Measurements from ENCODE around the gene ERC1. TPM values are rescaled to one million over a fixed set of nuclear protein-coding genes. Genes with fewer than 3 reads are reported as not detected.

The ERC1 gene
- total RNA-seq, 1 experiment from 2014 or later = 12.3 TPM

GRCh38 chr12:1174659-1175058, 183.6 kb downstream of the ERC1 start:
- ATAC-seq (no peak), DNase-seq (no peak)
- H3K4me1 ChIP-seq (ENCODE audit: insufficient read depth, low read length) = peaks cover 6% of the 10 kb centered on the region; the same call in 1 of the 2 replicates
- H3K27ac ChIP-seq (ENCODE audit: low read length) = no peak overlapping the region
- TF ChIP-seq EZH2phosphoT487 (IDR thresholded peaks at IDR 0.05; ENCODE audit: borderline replicate concordance, low read length) (no peak), EZH2 (IDR thresholded peaks at IDR 0.05; ENCODE audit: low read length, unreplicated experiment) (no peak)
- TF ChIP-seq, protein P1, sequence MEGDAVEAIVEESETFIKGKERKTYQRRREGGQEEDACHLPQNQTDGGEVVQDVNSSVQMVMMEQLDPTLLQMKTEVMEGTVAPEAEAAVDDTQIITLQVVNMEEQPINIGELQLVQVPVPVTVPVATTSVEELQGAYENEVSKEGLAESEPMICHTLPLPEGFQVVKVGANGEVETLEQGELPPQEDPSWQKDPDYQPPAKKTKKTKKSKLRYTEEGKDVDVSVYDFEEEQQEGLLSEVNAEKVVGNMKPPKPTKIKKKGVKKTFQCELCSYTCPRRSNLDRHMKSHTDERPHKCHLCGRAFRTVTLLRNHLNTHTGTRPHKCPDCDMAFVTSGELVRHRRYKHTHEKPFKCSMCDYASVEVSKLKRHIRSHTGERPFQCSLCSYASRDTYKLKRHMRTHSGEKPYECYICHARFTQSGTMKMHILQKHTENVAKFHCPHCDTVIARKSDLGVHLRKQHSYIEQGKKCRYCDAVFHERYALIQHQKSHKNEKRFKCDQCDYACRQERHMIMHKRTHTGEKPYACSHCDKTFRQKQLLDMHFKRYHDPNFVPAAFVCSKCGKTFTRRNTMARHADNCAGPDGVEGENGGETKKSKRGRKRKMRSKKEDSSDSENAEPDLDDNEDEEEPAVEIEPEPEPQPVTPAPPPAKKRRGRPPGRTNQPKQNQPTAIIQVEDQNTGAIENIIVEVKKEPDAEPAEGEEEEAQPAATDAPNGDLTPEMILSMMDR (conservative IDR thresholded peaks at IDR 0.05; ENCODE audit: low read depth, low read length) = no peak
- no peak overlapping the region for H2AFZ ChIP-seq (ENCODE audit: low read length)
- no peaks in the 10 kb centered on the region for H3K9me3 ChIP-seq (ENCODE audit: low read length)
- H3K79me2 ChIP-seq (ENCODE audit: low read length) = no peaks in the 10 kb centered on the region
- ChIA-PET CTCF (no interaction called here), POLR2A (ENCODE audit: unreplicated experiment) (no interaction called here)
- intact Hi-C loops (cut with micrococcal nuclease) = no loop called here
- no TSS peak for BruUV-seq (replicated peaks)
- H4K20me1 ChIP-seq (ENCODE audit: low read length) = no peaks in the 10 kb centered on the region
- H3K27me3 ChIP-seq (ENCODE audit: low read length) = no peaks in the 10 kb centered on the region
- no peaks in the 10 kb centered on the region for H3F3A ChIP-seq (ENCODE audit: low read length, unreplicated experiment)
- H3K4me3 ChIP-seq (ENCODE audit: low read length) = no peak overlapping the region
- no peak overlapping the region for H3K4me2 ChIP-seq (ENCODE audit: low read length)
- no peaks in the 10 kb centered on the region for H3K9me2 ChIP-seq (replicated peaks; ENCODE audit: low read length)
- no peak overlapping the region for H3K9ac ChIP-seq (ENCODE audit: low read length)
- no peaks in the 10 kb centered on the region for H3K36me3 ChIP-seq (ENCODE audit: low read depth, low read length)

DNA sequence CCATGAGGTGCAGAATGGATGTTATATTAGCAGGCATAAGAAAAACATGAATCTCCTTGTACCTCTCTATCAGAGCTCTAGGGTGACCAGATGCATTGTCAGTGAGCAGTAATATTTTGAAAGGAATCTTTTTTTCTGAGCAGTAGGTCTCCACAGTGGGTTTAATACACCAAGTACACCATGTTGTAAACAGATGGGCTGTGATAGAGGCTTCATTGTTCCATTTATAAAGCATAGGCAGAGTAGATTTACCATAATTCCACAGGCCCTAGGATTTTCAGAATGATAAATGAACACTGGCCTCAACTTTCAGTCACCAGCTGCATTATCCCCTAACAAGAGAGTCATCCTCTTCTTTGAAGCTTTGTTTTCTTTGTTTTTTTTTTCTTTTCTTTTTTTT, 185.2 kb downstream of the ERC1 start:
- intact Hi-C loops (cut with micrococcal nuclease) = no loop called here
- no peaks in the 10 kb centered on the region for H3K79me2 ChIP-seq (ENCODE audit: low read length)
- no peaks in the 10 kb centered on the region for H4K20me1 ChIP-seq (ENCODE audit: low read length)
- TF ChIP-seq EZH2 (IDR thresholded peaks at IDR 0.05; ENCODE audit: low read length, unreplicated experiment) (no peak), EZH2phosphoT487 (IDR thresholded peaks at IDR 0.05; ENCODE audit: borderline replicate concordance, low read length) (no peak)
- TF ChIP-seq, protein P1 (conservative IDR thresholded peaks at IDR 0.05; ENCODE audit: low read depth, low read length) = no peak
- BruUV-seq (replicated peaks) = no TSS peak
- peaks cover 8% of the 10 kb centered on the region; the same call in 1 of the 2 replicates for H3K4me1 ChIP-seq (ENCODE audit: insufficient read depth, low read length)
- no peaks in the 10 kb centered on the region for H3K36me3 ChIP-seq (ENCODE audit: low read depth, low read length)
- H2AFZ ChIP-seq (ENCODE audit: low read length) = no peak overlapping the region
- H3F3A ChIP-seq (ENCODE audit: low read length, unreplicated experiment) = no peaks in the 10 kb centered on the region
- DNase-seq = no peak
- POLR2A ChIA-PET (ENCODE audit: unreplicated experiment) = no interaction called here
- ATAC-seq = no peak
- CTCF ChIA-PET = no interaction called here
- no peaks in the 10 kb centered on the region for H3K27me3 ChIP-seq (ENCODE audit: low read length)
- no peak overlapping the region for H3K4me3 ChIP-seq (ENCODE audit: low read length)
- no peaks in the 10 kb centered on the region for H3K9me3 ChIP-seq (ENCODE audit: low read length)
- no peak overlapping the region for H3K27ac ChIP-seq (ENCODE audit: low read length)
- H3K9me2 ChIP-seq (replicated peaks; ENCODE audit: low read length) = no peaks in the 10 kb centered on the region
- no peak overlapping the region for H3K4me2 ChIP-seq (ENCODE audit: low read length)
- no peak overlapping the region for H3K9ac ChIP-seq (ENCODE audit: low read length)

- no peak overlapping the region for H3K4me2 ChIP-seq (ENCODE audit: low read length)
- no peaks in the 10 kb centered on the region for H3K79me2 ChIP-seq (ENCODE audit: low read length)
- no peaks in the 10 kb centered on the region for H4K20me1 ChIP-seq (ENCODE audit: low read length)
- POLR2A ChIA-PET (ENCODE audit: unreplicated experiment) = no interaction called here
- no peaks in the 10 kb centered on the region for H3F3A ChIP-seq (ENCODE audit: low read length, unreplicated experiment)
- H3K9ac ChIP-seq (ENCODE audit: low read length) = no peak overlapping the region
- no peaks in the 10 kb centered on the region for H3K9me3 ChIP-seq (ENCODE audit: low read length)
- H3K9me2 ChIP-seq (replicated peaks; ENCODE audit: low read length) = no peaks in the 10 kb centered on the region
- H3K27me3 ChIP-seq (ENCODE audit: low read length) = no peaks in the 10 kb centered on the region
- intact Hi-C loops (cut with micrococcal nuclease) = no loop called here
- ATAC-seq = no peak
- H3K27ac ChIP-seq (ENCODE audit: low read length) = no peak overlapping the region
- CTCF ChIA-PET = interaction anchor here (1.0 kb wide), 1 partner anchor 61 kb away, joined by 3 read pairs; no protein-coding TSS in a partner anchor
- DNase-seq = no peak
- TF ChIP-seq EZH2phosphoT487 (IDR thresholded peaks at IDR 0.05; ENCODE audit: borderline replicate concordance, low read length) = no peak
- TF ChIP-seq EZH2 (IDR thresholded peaks at IDR 0.05; ENCODE audit: low read length, unreplicated experiment) = no peak
- TF ChIP-seq, protein P1 (conservative IDR thresholded peaks at IDR 0.05; ENCODE audit: low read depth, low read length) = no peak
- BruUV-seq (replicated peaks) = no TSS peak
- H3K36me3 ChIP-seq (ENCODE audit: low read depth, low read length) = no peaks in the 10 kb centered on the region
- H3K4me1 ChIP-seq (ENCODE audit: insufficient read depth, low read length) = peaks cover 18% of the 10 kb centered on the region
- H2AFZ ChIP-seq (ENCODE audit: low read length) = no peak overlapping the region
- H3K4me3 ChIP-seq (ENCODE audit: low read length) = no peak overlapping the region
Measured at GRCh38 chr12:1179128-1179527, 188.1 kb downstream of the ERC1 start.
